Stimulated activated naive CD8-positive, alpha-beta T cell treated with anti-CD3 and anti-CD28 coated beads, Interleukin-15, amount 100 ng/mL, for 72 hours (primary cell): ENCODE results near the gene UTF1.
A peak's percentile ranks its signal among the peaks of the same experiment; 100 is the strongest.

Source experiments
- ATAC-seq: fragments of 150-1000 bp; cut with Tn5 transposase; 2 replicates; pipeline ENCODE4 v1.10.0; 2021; ENCODE audit warnings: mild to moderate bottlenecking, moderate library complexity
- DNase-seq, 2 donors: peaks; one replicate each; pipeline ENCODE4 v3.0.0; 2021 to 2022
- H3K27ac Mint-ChIP-seq, 2 donors: one replicate each; pipeline ENCODE4 v1.8.0; 2022; ENCODE audit warnings: mild to moderate bottlenecking in 2 of 2, mixed read lengths in 2 of 2, moderate library complexity in 2 of 2
- H3K27me3 Mint-ChIP-seq: one replicate; pipeline ENCODE4 v1.8.0; 2022; ENCODE audit warnings: mixed read lengths
- H3K4me1 Mint-ChIP-seq: one replicate; pipeline ENCODE4 v1.8.0; 2022; ENCODE audit warnings: mild to moderate bottlenecking, mixed read lengths
- H3K4me3 Mint-ChIP-seq, 2 donors: one replicate each; pipeline ENCODE4 v1.8.0; 2022; ENCODE audit warnings: mild to moderate bottlenecking in 2 of 2, mixed read lengths in 2 of 2, moderate library complexity in 1 of 2
- H3K9me3 Mint-ChIP-seq, 2 donors: one replicate each; pipeline ENCODE4 v1.8.0; 2022; ENCODE audit warnings: mixed read lengths in 2 of 2

Gene UTF1

GRCh38 chr10:133268532-133268931 lies 38.5 kb downstream of the UTF1 start:
- Mint-ChIP-seq H3K4me1 (peaks cover 26% of the 10 kb centered on the region), H3K27me3 (no peaks in the 10 kb centered on the region), H3K27ac (no peak overlapping the region), H3K4me3 (no peak overlapping the region), H3K9me3 (no peaks in the 10 kb centered on the region)
- no peak for DNase-seq
- ATAC-seq = no peak

DNA sequence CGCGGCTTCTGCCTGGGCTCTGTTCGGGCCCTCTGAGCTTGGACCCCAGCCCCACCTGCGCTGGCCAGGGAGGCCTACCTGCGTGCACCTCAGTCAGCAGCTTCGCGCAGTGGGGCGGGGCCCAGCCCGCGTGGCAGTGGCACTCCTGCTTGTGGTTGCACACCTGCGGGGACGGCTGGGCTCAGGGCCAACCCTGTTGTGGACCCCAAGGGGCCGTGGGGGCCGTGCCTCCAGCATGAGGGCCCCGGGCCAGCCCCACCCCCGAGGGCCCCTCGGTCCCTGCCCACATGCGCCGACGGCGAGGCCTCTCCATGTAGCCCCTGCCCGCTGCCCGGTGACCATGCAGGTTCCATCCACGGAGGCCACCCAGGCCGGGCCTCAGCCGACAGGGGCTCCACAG lies 39.4 kb downstream of the UTF1 start:
- Mint-ChIP-seq H3K27me3 (no peaks in the 10 kb centered on the region), H3K27ac (no peak overlapping the region), H3K9me3 (no peaks in the 10 kb centered on the region), H3K4me3 (no peak overlapping the region), H3K4me1 (peaks cover 17% of the 10 kb centered on the region)
- ATAC-seq = peak; percentile 6
- no peak for DNase-seq

DNA sequence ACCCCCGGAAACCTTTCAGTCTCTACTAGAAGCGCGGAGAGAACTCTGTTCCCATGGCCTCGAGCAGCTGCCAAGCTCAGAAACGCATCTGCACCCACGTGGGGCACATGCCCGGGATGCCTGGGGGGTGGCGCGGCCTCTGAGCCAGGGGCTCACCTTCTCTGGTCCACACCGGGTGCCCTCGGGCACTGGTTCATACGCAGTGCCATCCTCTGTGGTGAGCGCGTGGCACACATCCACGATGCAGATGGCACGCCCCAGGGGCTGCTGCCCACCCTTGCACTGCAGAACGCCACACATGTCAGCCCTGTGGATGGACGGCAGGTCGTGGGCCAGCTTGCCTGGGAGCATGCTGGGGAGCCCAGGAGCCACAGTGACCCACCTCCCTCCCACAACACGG lies 40.2 kb downstream of the UTF1 start:
- no peaks in the 10 kb centered on the region for H3K9me3 Mint-ChIP-seq
- ATAC-seq (no peak), DNase-seq (no peak)
- peaks cover 17% of the 10 kb centered on the region for H3K4me1 Mint-ChIP-seq
- no peak overlapping the region for H3K4me3 Mint-ChIP-seq
- peak overlapping the region in 1 of 2 donors; percentile 54 for H3K27ac Mint-ChIP-seq
- H3K27me3 Mint-ChIP-seq = no peaks in the 10 kb centered on the region

GRCh38 chr10:133270773-133271297 lies 40.8 kb downstream of the UTF1 start:
- Mint-ChIP-seq H3K9me3 (no peaks in the 10 kb centered on the region), H3K27me3 (no peaks in the 10 kb centered on the region), H3K4me3 (no peak overlapping the region), H3K4me1 (peaks cover 17% of the 10 kb centered on the region), H3K27ac (no peak overlapping the region)
- ATAC-seq (no peak), DNase-seq (no peak)

DNA sequence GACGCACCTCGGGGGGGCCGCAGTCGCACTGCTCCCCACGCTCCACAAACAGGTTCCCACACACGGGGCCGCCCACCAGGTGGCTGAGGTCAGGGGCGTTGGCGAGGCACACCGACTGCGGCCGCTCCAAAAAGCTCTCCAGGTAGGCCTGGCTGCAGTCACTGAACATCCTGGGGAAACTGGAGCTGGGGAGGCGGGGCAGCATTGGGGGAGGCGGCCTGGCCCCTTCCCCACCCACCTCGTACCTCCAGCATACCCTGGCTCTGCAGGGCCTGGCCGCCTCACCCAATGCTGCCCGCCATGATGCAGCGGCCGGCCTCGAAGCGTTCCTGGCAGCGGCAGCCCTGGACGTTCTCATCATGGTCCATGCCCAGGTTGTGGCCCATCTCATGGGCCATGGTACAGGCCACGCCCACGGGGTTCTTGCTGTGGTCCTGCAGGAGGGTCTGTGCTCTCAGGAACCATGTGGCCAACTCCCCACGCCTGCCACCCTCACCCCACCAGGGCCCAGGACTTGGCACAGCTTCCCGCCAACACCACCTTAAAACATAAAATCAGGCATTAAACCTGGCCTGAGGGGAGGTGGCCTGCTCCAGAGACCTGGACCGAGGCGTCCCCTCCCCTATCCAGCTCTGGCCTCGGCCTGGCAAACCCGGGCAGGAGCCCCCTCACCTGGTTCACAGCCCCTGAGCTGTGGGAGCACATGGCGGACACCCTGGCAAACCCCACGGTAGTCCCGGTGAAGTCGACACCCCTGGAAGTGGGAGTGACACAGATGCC lies 41.7 kb downstream of the UTF1 start:
- DNase-seq = no peak
- Mint-ChIP-seq H3K27ac (no peak overlapping the region), H3K4me1 (peaks cover 18% of the 10 kb centered on the region), H3K9me3 (no peaks in the 10 kb centered on the region), H3K27me3 (no peaks in the 10 kb centered on the region), H3K4me3 (no peak overlapping the region)
- no peak for ATAC-seq

- DNase-seq = no peak
- no peaks in the 10 kb centered on the region for H3K9me3 Mint-ChIP-seq
- H3K4me1 Mint-ChIP-seq = peaks cover 20% of the 10 kb centered on the region
- H3K4me3 Mint-ChIP-seq = no peak overlapping the region
- ATAC-seq = no peak
- no peak overlapping the region for H3K27ac Mint-ChIP-seq
- H3K27me3 Mint-ChIP-seq = no peaks in the 10 kb centered on the region
These were observed 42.4 kb downstream of the UTF1 start for GRCh38 chr10:133272301-133272963.

DNA sequence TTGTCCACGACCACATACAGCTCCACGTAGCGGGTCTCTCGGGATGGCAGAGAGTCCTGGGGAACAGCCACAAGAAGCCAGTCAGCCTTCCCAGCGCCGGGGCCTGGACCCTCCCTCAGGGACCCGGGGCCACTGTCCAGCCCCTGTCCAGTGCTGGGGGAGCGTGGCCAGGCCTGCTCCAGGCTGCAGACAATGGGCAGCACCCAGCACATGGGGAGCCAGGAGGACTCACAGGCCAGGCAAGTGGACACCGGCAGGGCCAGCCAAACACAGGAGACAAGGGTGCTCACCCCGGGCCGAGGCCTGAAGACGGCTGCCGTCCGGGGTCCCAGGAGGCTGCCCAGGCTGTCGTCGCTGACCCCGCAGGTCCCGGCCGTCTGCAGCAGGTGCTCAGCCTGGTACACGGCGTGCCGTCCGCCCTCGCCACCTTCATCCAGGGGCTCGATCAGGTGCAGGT lies 43.0 kb downstream of the UTF1 start:
- DNase-seq = no peak
- Mint-ChIP-seq H3K27me3 (no peaks in the 10 kb centered on the region), H3K4me3 (no peak overlapping the region), H3K9me3 (no peaks in the 10 kb centered on the region), H3K27ac (no peak overlapping the region), H3K4me1 (peaks cover 25% of the 10 kb centered on the region)
- no peak for ATAC-seq

DNA sequence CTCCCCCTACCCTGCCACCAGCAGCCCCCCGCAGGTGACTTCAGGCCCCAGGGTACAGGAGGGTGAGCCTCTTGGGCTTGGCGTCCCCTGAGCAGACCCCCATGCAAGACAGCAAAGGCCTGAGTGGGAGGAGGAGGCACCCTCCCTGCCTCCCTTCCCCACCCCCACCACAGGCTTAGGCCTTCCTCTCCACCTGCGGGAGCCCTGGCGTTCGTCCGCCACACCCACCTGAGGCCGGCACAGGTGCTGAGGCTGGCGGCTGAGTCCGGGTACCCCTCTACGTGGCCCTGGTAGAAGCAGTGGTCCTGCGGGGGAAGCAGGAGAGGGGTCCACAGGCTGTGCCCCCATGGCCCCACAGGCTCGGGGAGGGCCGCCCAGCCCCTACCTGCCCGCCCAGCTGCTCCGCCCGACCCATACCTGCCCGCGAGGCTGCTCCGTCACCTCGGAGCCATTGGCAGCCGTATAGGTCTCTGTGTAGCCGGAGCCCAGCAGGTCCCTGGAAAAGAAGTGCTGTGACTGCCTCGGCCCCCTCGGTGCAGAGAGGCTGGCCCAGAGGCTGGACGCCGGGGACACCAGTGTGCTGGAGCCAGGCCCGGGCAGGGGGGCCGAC lies 43.6 kb downstream of the UTF1 start:
- no peaks in the 10 kb centered on the region for H3K9me3 Mint-ChIP-seq
- ATAC-seq (no peak), DNase-seq (no peak)
- H3K27me3 Mint-ChIP-seq = no peaks in the 10 kb centered on the region
- peaks cover 32% of the 10 kb centered on the region for H3K4me1 Mint-ChIP-seq
- peak overlapping the region in 1 of 2 donors; percentile 31 for H3K4me3 Mint-ChIP-seq
- H3K27ac Mint-ChIP-seq = no peak overlapping the region

- DNase-seq (peak; percentile 57 to 85), ATAC-seq (peak; percentile 77)
- no peaks in the 10 kb centered on the region for H3K9me3 Mint-ChIP-seq
- peak overlapping the region; percentile 89 to 92 for H3K27ac Mint-ChIP-seq
- H3K4me1 Mint-ChIP-seq = peaks cover 45% of the 10 kb centered on the region
- peak overlapping the region; percentile 88 to 90 for H3K4me3 Mint-ChIP-seq
- no peaks in the 10 kb centered on the region for H3K27me3 Mint-ChIP-seq
These were observed 45.0 kb downstream of the UTF1 start for GRCh38 chr10:133274751-133275683.

- H3K27ac Mint-ChIP-seq = peak overlapping the region; percentile 89 to 92
- H3K4me3 Mint-ChIP-seq = peak overlapping the region; percentile 88 to 90
- DNase-seq = peak; percentile 68 to 74
- peak; percentile 67 for ATAC-seq
- no peaks in the 10 kb centered on the region for H3K9me3 Mint-ChIP-seq
- no peaks in the 10 kb centered on the region for H3K27me3 Mint-ChIP-seq
- H3K4me1 Mint-ChIP-seq = peaks cover 46% of the 10 kb centered on the region
These were observed 45.7 kb downstream of the UTF1 start for GRCh38 chr10:133275684-133276092.

DNA sequence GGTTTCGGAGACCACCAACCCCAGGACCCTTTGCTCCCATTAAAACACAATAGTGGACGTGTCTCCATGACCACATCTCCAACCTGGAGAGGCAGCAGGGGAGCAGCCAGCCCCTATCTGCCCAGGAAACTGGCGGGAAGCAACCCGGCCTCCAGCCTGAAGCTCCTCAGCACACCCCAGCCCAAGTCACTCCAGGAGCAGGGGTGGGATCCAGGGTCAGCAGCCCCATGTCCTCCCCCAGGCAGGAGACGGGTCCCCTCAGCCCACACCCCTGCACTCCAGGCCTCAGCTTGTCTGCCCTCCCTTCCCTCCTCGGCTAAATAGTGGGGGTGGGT lies 46.0 kb downstream of the UTF1 start:
- Mint-ChIP-seq H3K4me1 (peaks cover 46% of the 10 kb centered on the region), H3K9me3 (no peaks in the 10 kb centered on the region), H3K4me3 (peak overlapping the region; percentile 88 to 90), H3K27ac (peak overlapping the region in 1 of 2 donors; percentile 92), H3K27me3 (no peaks in the 10 kb centered on the region)
- DNase-seq (no peak), ATAC-seq (no peak)

GRCh38 chr10:133276435-133277201 lies 46.6 kb downstream of the UTF1 start, which contains the start of gene ADAM8:
Gene ADAM8, minus strand, starts transcription at chr10:133276868. Its CDS starts 51 bp downstream, at chr10:133276817.
- Mint-ChIP-seq H3K27me3 (no peaks in the 10 kb centered on the region), H3K4me3 (peak within 1 kb of the TSS; percentile 88 to 90), H3K9me3 (no peaks in the 10 kb centered on the region), H3K27ac (peak within 1 kb of the TSS; percentile 12 to 92), H3K4me1 (peaks cover 46% of the 10 kb centered on the region)
- ATAC-seq (peak; percentile 36), DNase-seq (peak; percentile 61 to 63)

GRCh38 chr10:133277277-133277992 lies 47.4 kb downstream of the UTF1 start:
- Mint-ChIP-seq H3K9me3 (no peaks in the 10 kb centered on the region), H3K27ac (peak overlapping the region in 1 of 2 donors; percentile 12), H3K27me3 (no peaks in the 10 kb centered on the region), H3K4me3 (peak overlapping the region; percentile 16 to 68), H3K4me1 (peaks cover 46% of the 10 kb centered on the region)
- ATAC-seq (no peak), DNase-seq (no peak)
